ENCODE measurements around the gene MAGI2.

GRCh38 chr7:79489371-79489770 is 35.9 kb upstream of the MAGI2 start:
- TF ChIP-seq EZH2 (IDR thresholded peaks at IDR 0.05; ENCODE audit: borderline replicate concordance, low read depth, low read length, severe bottlenecking) = no peak
- no peak for TF ChIP-seq FOS (IDR thresholded peaks at IDR 0.05; ENCODE audit: borderline replicate concordance, insufficient read depth, low read length)
- TF ChIP-seq, protein P1, sequence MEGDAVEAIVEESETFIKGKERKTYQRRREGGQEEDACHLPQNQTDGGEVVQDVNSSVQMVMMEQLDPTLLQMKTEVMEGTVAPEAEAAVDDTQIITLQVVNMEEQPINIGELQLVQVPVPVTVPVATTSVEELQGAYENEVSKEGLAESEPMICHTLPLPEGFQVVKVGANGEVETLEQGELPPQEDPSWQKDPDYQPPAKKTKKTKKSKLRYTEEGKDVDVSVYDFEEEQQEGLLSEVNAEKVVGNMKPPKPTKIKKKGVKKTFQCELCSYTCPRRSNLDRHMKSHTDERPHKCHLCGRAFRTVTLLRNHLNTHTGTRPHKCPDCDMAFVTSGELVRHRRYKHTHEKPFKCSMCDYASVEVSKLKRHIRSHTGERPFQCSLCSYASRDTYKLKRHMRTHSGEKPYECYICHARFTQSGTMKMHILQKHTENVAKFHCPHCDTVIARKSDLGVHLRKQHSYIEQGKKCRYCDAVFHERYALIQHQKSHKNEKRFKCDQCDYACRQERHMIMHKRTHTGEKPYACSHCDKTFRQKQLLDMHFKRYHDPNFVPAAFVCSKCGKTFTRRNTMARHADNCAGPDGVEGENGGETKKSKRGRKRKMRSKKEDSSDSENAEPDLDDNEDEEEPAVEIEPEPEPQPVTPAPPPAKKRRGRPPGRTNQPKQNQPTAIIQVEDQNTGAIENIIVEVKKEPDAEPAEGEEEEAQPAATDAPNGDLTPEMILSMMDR (IDR thresholded peaks at IDR 0.05; ENCODE audit: extremely low read depth in 1 of 2, insufficient read depth in 1 of 2, low read depth in 1 of 2, low read length in 2 of 2) = no peak
- TF ChIP-seq POLR2A (IDR thresholded peaks at IDR 0.05; ENCODE audit: low read depth, low read length) = no peak
- TF ChIP-seq POLR2AphosphoS5 (IDR thresholded peaks at IDR 0.05; ENCODE audit: insufficient read depth, low read depth, low read length) = no peak
- no peak for TF ChIP-seq GATA2 (IDR thresholded peaks at IDR 0.05; ENCODE audit: insufficient read depth, insufficient read length, low read depth, low read length)
- no peak for TF ChIP-seq JUN (IDR thresholded peaks at IDR 0.05; ENCODE audit: borderline replicate concordance, insufficient read depth, insufficient read length, low read depth)
- no peak for TF ChIP-seq MYC (IDR thresholded peaks at IDR 0.05; ENCODE audit: low read depth, low read length)
